Measurements from ENCODE around the gene GBX2.

The GBX2 gene

GRCh38 chr2:236168110-236169080 lies at the start of gene GBX2:
Gene GBX2, minus strand, starts transcription at chr2:236168386. Its CDS starts 415 bp downstream, at chr2:236167971.
- in situ Hi-C loops (cut with HindIII; ENCODE audit: low sequenced_read_pairs): no loop called here

- in situ Hi-C loops (cut with HindIII; ENCODE audit: low sequenced_read_pairs): no loop called here
These were observed 49.7 kb upstream of the GBX2 start for GRCh38 chr2:236217926-236218325.

GRCh38 chr2:236216711-236217110 lies 48.5 kb upstream of the GBX2 start:
- in situ Hi-C loops (cut with HindIII; ENCODE audit: low sequenced_read_pairs): no loop called here

DNA sequence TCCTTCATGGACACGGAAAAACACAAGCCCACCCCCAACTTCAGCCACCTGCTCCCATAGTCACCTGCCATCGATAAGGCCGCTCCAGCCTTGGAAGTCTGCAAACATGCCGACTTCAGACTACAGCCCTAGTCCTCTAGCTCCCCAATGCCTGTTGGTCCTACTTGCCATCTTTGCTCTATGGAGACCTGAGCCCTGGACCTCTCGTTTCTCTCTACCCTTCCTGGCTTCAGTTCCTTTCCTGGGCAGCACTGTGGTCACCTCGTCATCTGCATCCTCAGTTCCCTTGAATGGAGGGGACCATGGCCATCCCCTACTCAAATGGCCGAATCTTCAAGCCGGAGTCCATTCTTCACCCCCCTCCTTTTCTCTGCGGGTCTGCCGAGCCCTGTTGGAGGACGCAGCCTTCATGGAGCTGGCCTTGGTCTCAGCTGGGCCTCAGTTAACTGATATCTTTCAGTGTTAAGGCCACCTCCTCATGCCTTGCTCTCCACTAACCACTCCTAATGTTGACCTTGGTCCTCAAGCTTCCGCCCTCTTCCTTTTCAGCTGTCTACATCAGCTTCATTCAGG lies 47.7 kb upstream of the GBX2 start:
- in situ Hi-C loops (cut with HindIII; ENCODE audit: low sequenced_read_pairs): no loop called here

DNA sequence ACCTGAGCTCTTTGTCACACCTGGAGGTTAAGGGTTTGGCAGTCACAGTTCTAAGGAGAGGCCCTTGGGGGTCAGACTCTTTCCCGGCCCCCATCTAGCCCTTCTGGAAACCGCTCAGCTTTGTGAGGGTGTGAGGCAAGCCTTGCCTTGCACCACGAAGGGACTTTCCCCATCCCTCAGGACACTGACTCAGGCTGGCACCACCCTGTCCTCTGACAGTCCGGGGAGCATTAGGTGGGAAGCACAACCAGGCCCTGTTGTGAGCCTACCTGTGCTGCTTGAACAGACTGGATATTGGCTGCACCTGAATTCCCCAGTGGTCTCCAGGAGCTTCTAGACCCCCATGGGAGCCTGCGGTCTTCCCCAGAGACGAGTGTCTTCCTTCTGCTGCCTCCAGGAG lies 47.0 kb upstream of the GBX2 start:
- in situ Hi-C loops (cut with HindIII; ENCODE audit: low sequenced_read_pairs): no loop called here

DNA sequence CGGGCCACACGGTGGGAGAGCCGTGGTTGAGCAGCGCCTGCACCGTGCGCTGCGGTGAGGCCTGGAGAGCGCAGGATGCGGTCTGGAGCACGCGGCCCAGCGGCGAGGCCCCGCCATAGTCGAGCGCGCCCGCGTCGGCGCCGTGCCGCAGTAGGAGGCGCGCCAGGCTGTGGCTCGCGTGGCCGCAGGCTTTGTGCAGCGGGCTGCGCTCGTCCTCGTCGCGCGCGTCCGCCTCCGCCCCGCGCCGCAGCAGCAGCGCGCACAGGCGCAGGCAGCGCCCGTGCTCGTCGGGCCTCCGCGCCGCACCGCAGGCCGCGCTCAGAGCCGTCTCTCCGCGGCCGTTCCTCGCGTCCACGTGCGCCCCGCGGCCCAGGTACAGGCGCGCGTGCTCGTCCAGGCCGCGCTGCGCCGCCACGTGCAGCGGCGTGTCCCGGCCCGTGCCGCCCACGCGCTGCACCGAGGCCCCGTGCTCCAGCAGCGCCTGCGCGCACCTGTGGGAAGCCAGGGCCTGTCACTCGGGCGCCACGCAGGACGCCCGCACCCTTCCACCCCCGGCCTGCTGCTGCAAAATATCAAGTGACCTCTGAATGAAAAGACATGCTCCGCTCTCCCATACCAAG lies 46.3 kb upstream of the GBX2 start:
- in situ Hi-C loops (cut with HindIII; ENCODE audit: low sequenced_read_pairs): no loop called here

- in situ Hi-C loops (cut with HindIII; ENCODE audit: low sequenced_read_pairs): no loop called here
These were observed 43.1 kb upstream of the GBX2 start for GRCh38 chr2:236211296-236211695.

GRCh38 chr2:236210536-236210935 lies 42.4 kb upstream of the GBX2 start:
- in situ Hi-C loops (cut with HindIII; ENCODE audit: low sequenced_read_pairs): no loop called here

GRCh38 chr2:236209996-236210395 lies 41.8 kb upstream of the GBX2 start:
- in situ Hi-C loops (cut with HindIII; ENCODE audit: low sequenced_read_pairs): no loop called here

- in situ Hi-C loops (cut with HindIII; ENCODE audit: low sequenced_read_pairs): no loop called here
These were observed 41.3 kb upstream of the GBX2 start for GRCh38 chr2:236209535-236209934.

DNA sequence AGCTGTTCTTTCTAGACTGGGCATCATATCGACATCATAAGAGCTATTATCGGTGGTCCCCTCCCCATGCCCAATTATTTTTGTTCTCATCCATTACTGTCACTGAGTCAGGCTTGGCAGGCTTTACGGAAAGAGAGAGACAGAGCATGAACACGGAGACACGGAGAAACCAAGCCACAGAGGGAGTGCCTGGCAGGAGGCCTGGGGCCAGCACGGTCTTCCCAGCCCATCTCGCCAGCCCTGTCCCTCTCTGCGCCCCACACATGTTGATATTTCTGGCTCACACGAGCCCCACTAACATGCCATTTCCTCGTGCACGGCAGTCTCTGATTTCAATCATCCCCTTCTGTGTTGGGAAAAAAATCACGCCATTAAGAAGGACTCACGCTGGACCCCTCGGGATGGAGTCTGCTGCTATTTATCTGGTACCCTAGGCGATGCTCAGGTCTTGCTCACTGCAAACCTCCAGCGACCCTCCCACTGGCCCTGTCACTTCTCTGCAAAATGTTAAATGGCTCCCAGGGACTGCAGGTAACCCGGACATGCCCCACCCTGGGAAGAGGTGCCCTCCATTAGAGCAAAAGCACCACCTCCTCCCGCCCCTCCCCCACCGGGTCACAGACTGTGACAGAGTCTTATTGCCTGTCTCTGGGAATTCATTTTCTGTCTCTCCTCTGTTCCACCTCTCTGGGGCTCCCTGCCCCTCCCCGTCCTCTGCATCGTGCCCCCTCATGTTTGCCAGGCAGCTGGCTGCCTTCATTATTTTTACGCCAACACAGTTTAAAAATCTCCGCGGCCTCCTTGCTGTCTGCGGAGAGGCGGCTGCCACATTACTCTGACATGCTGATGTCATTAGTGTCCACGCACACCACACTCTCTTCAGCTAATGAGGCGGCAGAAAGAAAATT lies 40.1 kb upstream of the GBX2 start:
- in situ Hi-C loops (cut with HindIII; ENCODE audit: low sequenced_read_pairs): no loop called here

DNA sequence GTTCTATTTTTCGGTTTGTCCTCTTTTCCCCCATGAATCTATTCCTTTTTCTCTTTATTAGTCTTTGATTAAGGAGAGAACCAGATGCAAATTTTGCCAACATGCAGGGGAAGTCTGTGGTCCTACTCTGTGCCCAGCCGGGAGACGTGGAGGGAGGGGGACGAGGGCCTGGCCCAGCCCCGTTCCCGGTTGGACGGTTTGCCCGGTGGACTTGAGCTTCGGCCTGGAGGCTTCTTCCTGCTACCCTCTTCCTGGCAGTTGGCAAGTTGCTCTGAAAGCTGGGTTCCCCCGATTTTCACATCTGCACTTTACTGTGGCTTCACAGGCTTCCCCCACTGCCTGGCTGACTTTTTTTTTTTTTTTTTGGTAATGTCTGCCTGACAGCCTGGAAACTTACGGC lies 39.3 kb upstream of the GBX2 start:
- in situ Hi-C loops (cut with HindIII; ENCODE audit: low sequenced_read_pairs): no loop called here

DNA sequence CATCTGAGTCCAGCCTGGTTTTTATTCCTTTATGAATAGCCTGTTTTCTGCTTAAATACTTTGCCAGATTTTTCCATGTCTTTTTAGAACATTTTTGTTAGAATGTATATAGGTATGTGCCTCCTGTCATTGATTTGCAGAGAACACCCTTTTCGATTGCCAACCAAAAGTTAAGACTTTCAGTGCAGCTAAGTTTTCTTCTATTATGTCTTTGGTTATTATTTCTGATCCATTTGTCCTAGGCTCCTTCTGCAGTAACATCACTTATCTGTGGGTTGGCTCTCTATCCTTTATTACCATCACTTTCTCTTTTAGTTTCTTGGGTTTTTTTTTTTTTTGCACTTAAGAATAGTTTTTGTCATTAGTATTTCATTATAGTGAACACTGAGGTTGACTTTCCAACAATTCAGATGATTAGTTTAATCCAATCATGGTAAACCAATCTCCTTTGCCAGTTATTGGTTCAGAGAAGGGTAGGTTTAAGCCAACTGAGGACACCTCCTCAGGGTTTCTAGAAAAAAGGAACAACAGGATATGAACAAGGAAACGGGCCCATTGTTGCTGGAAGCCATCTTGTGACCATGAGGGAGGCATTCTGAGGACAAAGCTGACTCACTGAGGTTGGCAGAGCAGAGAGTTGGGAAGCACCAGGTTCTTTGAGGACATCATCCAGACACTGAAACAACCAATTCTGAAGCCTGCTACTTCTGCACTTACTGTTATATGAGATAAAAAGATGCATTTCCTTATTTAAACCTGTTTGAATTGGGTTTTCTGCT lies 37.9 kb upstream of the GBX2 start:
- in situ Hi-C loops (cut with HindIII; ENCODE audit: low sequenced_read_pairs): no loop called here

- in situ Hi-C loops (cut with HindIII; ENCODE audit: low sequenced_read_pairs): no loop called here
These were observed 36.8 kb upstream of the GBX2 start for GRCh38 chr2:236204953-236205352.

- in situ Hi-C loops (cut with HindIII; ENCODE audit: low sequenced_read_pairs): no loop called here
These were observed 32.2 kb upstream of the GBX2 start for GRCh38 chr2:236200378-236200777.

GRCh38 chr2:236196366-236196765 lies 28.2 kb upstream of the GBX2 start:
- in situ Hi-C loops (cut with HindIII; ENCODE audit: low sequenced_read_pairs): loop anchor here (25.0 kb wide), 2 partner anchors 284 to 409 kb away; no protein-coding TSS in a partner anchor

- in situ Hi-C loops (cut with HindIII; ENCODE audit: low sequenced_read_pairs): loop anchor here (25.0 kb wide), 2 partner anchors 283 to 408 kb away; no protein-coding TSS in a partner anchor
These were observed 27.5 kb upstream of the GBX2 start for GRCh38 chr2:236195726-236196125.

DNA sequence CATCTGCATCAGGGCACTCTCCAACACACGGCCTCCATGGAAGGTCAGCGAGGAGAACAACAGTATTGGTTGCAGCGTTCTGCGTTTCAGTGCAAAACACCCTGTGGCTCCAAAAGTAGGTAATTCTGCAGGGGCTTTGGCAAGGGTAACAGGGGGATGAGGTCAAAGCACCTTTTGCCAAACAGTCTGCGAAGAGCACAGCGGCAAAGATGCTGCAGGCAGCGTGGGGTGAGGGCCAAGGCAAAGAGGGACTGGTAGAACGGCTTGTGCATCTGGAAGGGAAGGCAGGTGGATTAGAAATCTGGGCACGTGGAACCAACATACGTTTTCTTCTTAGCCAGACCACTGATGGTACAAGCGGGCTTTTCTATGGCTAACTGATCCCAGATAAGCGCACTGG lies 26.6 kb upstream of the GBX2 start:
- in situ Hi-C loops (cut with HindIII; ENCODE audit: low sequenced_read_pairs): loop anchor here (25.0 kb wide), 2 partner anchors 282 to 407 kb away; no protein-coding TSS in a partner anchor

GRCh38 chr2:236193026-236193425 lies 24.8 kb upstream of the GBX2 start:
- in situ Hi-C loops (cut with HindIII; ENCODE audit: low sequenced_read_pairs): loop anchor here (25.0 kb wide), 2 partner anchors 281 to 406 kb away; no protein-coding TSS in a partner anchor

DNA sequence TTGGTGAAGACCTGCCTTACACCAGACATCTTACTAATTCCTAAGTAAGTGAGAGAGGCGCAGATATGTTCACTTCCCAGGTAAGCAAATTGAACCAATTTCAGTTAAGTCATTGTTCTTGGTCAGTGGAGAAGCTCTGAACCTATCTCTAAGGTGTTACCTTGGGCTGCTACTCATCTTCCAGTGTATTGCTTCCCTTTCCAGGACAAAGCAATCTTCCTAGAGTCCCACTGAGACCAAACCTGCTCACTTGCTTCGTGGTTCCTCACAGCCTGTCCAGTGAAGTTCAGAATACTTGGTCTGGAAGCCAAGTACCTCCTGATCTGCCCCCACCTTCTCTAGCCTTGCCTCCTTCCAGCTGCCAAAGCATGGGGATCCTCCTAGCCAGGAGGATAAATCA lies 22.5 kb upstream of the GBX2 start:
- in situ Hi-C loops (cut with HindIII; ENCODE audit: low sequenced_read_pairs): loop anchor here (25.0 kb wide), 2 partner anchors 278 to 403 kb away; no protein-coding TSS in a partner anchor

All from DLD1 (cell line).